H1 (cell line): ENCODE data around the gene THBS4. TPM values are rescaled to one million over a fixed set of nuclear protein-coding genes. Genes with fewer than 3 reads are reported as not detected.

ENCODE experiments used
- CHD1 ChIP-seq: IDR thresholded peaks from 2 replicates; pipeline ENCODE4 v1.6.1; 2012; ENCODE audit warnings: low read depth, low read length, improper control_type of control experiment
- HDAC2 ChIP-seq, 2 experiments: fragments of 300-600 bp in 1 of 2; sonication (generic) in 1 of 2; IDR thresholded peaks; 2 replicates each; pipeline ENCODE4 v1.6.1; 2011 to 2012; ENCODE audit warnings: low read depth in 2 of 2, low read length in 2 of 2, mild to moderate bottlenecking in 2 of 2, moderate library complexity in 2 of 2, borderline replicate concordance in 1 of 2, inconsistent platforms in 1 of 2
- KDM1A ChIP-seq: fragments of 200-600, 300-600 bp; sonication (generic); IDR thresholded peaks from 2 replicates; pipeline ENCODE4 v1.7.1; 2016; ENCODE audit warnings: mild to moderate bottlenecking, low read length, borderline replicate concordance
- RAD21 ChIP-seq, 2 experiments: IDR thresholded peaks in 1 of 2; conservative IDR thresholded peaks in 1 of 2; 2 replicates each; pipeline ENCODE4 v1.6.1; 2011; ENCODE audit warnings: low read depth in 2 of 2, low read length in 2 of 2, improper control_type of control experiment in 1 of 2, inconsistent platforms in 1 of 2, mild to moderate bottlenecking in 1 of 2, moderate library complexity in 1 of 2
- SP1 ChIP-seq: IDR thresholded peaks from 2 replicates; pipeline ENCODE4 v1.6.1; 2011; ENCODE audit warnings: low read depth, low read length
- TAF7 ChIP-seq: optimal IDR thresholded peaks from 2 replicates; pipeline ENCODE3; 2011; ENCODE audit warnings: low read depth, mild to moderate bottlenecking, inconsistent platforms, low read length, moderate library complexity, borderline replicate concordance
- YY1 ChIP-seq: IDR thresholded peaks from 2 replicates; pipeline ENCODE4 v1.6.1; 2011; ENCODE audit warnings: low read depth, mild to moderate bottlenecking, low read length
- polyA plus RNA-seq, 7 experiments: library from polyadenylated mRNA; depleted of rRNA in 3 of 7; stranded (reverse) in 5 of 7; unstranded in 2 of 7; fragments of >200 nt in 5 of 7; fragments of 200-250 nt in 2 of 7; gene quantifications; 1 replicate in 5 of 7; 2 replicates in 1 of 7; 4 replicates in 1 of 7; pipeline versions ENCODE4 v1.2.1 to v1.2.3, GENCODE V29; 2011 to 2013; ENCODE audit warnings: missing spikeins in 2 of 7, mixed read lengths in 2 of 7
- total RNA-seq: library from RNA; stranded (reverse); fragmentation: NEBNext Ultra II Directional; extraction: Animal tissue kit (Norgen Biotek cat#: 25700); gene quantifications from 2 replicates; pipeline ENCODE4 v1.2.1, GENCODE V29; 2021
- TF ChIP-seq, protein P1 (sequence below): fragments of 300-600 bp; sonication (generic); IDR thresholded peaks from 2 replicates; pipeline ENCODE4 v1.7.1; 2012; ENCODE audit warnings: low read length, moderate library complexity, mild to moderate bottlenecking, inconsistent platforms; ENCODE audit not compliant: insufficient replicate concordance

THBS4 gene
- total and polyA plus RNA-seq, 2 of the 8 experiments (the other 6 are each of a cell fraction or from before 2014, with no cell fraction given): 12.8 to 25.4 TPM

DNA sequence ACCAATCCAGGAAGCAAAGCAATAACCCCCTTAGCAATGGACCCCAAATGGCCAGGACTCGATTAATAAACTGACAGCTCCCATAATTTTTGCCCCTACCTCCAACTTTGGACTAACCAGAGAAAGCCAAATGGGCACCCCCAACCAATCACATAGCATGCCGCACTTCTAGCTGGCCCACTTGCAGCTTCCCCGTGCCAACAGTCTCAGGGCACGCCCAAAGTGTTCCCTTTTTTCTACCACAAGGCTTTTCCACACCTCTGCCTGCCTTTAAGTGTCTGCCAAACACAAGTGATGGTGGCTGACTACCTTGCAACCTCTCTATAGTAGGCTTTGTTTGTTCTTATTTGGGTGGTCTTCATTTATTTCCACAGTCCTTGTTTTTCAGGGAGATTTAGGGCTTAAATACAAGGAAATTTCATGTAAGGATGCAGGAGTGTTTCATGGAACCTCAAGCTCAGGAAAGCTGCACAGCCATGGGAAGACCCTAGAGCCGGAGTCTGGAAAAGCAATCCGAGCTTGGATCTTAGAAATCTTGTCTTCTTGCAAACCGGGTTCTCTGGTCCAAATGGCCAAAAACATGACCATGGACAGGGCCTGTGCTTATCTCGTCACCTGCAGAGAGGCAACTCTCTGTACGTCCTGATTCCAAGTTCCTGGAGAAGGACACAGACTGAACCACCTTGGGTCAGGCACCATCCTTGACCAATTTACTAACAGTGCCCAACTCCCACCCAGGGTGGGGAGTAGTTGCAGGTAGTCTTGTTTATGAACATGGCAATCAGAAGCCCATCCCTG, 89.2 kb downstream of the THBS4 start (continued):
- TF ChIP-seq, protein P1, sequence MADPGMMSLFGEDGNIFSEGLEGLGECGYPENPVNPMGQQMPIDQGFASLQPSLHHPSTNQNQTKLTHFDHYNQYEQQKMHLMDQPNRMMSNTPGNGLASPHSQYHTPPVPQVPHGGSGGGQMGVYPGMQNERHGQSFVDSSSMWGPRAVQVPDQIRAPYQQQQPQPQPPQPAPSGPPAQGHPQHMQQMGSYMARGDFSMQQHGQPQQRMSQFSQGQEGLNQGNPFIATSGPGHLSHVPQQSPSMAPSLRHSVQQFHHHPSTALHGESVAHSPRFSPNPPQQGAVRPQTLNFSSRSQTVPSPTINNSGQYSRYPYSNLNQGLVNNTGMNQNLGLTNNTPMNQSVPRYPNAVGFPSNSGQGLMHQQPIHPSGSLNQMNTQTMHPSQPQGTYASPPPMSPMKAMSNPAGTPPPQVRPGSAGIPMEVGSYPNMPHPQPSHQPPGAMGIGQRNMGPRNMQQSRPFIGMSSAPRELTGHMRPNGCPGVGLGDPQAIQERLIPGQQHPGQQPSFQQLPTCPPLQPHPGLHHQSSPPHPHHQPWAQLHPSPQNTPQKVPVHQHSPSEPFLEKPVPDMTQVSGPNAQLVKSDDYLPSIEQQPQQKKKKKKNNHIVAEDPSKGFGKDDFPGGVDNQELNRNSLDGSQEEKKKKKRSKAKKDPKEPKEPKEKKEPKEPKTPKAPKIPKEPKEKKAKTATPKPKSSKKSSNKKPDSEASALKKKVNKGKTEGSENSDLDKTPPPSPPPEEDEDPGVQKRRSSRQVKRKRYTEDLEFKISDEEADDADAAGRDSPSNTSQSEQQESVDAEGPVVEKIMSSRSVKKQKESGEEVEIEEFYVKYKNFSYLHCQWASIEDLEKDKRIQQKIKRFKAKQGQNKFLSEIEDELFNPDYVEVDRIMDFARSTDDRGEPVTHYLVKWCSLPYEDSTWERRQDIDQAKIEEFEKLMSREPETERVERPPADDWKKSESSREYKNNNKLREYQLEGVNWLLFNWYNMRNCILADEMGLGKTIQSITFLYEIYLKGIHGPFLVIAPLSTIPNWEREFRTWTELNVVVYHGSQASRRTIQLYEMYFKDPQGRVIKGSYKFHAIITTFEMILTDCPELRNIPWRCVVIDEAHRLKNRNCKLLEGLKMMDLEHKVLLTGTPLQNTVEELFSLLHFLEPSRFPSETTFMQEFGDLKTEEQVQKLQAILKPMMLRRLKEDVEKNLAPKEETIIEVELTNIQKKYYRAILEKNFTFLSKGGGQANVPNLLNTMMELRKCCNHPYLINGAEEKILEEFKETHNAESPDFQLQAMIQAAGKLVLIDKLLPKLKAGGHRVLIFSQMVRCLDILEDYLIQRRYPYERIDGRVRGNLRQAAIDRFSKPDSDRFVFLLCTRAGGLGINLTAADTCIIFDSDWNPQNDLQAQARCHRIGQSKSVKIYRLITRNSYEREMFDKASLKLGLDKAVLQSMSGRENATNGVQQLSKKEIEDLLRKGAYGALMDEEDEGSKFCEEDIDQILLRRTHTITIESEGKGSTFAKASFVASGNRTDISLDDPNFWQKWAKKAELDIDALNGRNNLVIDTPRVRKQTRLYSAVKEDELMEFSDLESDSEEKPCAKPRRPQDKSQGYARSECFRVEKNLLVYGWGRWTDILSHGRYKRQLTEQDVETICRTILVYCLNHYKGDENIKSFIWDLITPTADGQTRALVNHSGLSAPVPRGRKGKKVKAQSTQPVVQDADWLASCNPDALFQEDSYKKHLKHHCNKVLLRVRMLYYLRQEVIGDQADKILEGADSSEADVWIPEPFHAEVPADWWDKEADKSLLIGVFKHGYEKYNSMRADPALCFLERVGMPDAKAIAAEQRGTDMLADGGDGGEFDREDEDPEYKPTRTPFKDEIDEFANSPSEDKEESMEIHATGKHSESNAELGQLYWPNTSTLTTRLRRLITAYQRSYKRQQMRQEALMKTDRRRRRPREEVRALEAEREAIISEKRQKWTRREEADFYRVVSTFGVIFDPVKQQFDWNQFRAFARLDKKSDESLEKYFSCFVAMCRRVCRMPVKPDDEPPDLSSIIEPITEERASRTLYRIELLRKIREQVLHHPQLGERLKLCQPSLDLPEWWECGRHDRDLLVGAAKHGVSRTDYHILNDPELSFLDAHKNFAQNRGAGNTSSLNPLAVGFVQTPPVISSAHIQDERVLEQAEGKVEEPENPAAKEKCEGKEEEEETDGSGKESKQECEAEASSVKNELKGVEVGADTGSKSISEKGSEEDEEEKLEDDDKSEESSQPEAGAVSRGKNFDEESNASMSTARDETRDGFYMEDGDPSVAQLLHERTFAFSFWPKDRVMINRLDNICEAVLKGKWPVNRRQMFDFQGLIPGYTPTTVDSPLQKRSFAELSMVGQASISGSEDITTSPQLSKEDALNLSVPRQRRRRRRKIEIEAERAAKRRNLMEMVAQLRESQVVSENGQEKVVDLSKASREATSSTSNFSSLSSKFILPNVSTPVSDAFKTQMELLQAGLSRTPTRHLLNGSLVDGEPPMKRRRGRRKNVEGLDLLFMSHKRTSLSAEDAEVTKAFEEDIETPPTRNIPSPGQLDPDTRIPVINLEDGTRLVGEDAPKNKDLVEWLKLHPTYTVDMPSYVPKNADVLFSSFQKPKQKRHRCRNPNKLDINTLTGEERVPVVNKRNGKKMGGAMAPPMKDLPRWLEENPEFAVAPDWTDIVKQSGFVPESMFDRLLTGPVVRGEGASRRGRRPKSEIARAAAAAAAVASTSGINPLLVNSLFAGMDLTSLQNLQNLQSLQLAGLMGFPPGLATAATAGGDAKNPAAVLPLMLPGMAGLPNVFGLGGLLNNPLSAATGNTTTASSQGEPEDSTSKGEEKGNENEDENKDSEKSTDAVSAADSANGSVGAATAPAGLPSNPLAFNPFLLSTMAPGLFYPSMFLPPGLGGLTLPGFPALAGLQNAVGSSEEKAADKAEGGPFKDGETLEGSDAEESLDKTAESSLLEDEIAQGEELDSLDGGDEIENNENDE: no peak
- TF ChIP-seq CHD1: no peak
- TF ChIP-seq SP1: no peak
- no peak for TF ChIP-seq KDM1A
- TF ChIP-seq YY1: no peak
- TF ChIP-seq RAD21 (IDR thresholded peaks at IDR 0.05 in 1 of 2, conservative IDR thresholded peaks at IDR 0.05 in 1 of 2; ENCODE audit: low read depth in 2 of 2, low read length in 2 of 2): no peak
- TF ChIP-seq HDAC2 (IDR thresholded peaks at IDR 0.05; ENCODE audit: borderline replicate concordance in 1 of 2, low read depth in 2 of 2, low read length in 2 of 2): no peak
- no peak for TF ChIP-seq TAF7
